Renal cortical epithelial cell (primary cell): ENCODE data around the gene LONP2. TPM values are rescaled to one million over a fixed set of nuclear protein-coding genes. Genes with fewer than 3 reads are reported as not detected.
"Not testable (repeated sequence)": the region's sequence is repeated elsewhere in the genome, so short reads cannot be mapped to it uniquely, and the experiment has no call there.

Experiments used
- DNase-seq: peaks from one replicate; pipeline ENCODE4 v3.0.0-alpha.2; 2011; ENCODE audit warnings: low read depth
- total RNA-seq: library from RNA; depleted of rRNA; stranded (reverse); fragments of >200 nt; gene quantifications from 2 replicates; pipeline ENCODE4 v1.2.3, GENCODE V29; 2014

Gene LONP2
- total RNA-seq, 1 donor from 2014 or later: 96.0 TPM

GRCh38 chr16:48287239-48287638 is 43.1 kb downstream of the LONP2 start:
- DNase-seq: no peak

GRCh38 chr16:48291303-48291702 is 47.2 kb downstream of the LONP2 start:
- no peak for DNase-seq

GRCh38 chr16:48291754-48292153 is 47.7 kb downstream of the LONP2 start:
- DNase-seq: no peak

GRCh38 chr16:48292452-48292851 is 48.4 kb downstream of the LONP2 start:
- DNase-seq: no peak

GRCh38 chr16:48294724-48295123 is 50.6 kb downstream of the LONP2 start:
- no peak for DNase-seq

- no peak for DNase-seq
Measured at GRCh38 chr16:48295488-48296281, 51.6 kb downstream of the LONP2 start.

GRCh38 chr16:48299471-48299870 is 55.4 kb downstream of the LONP2 start:
- no peak for DNase-seq

- DNase-seq: no peak
Measured at GRCh38 chr16:48300391-48300856, 56.3 kb downstream of the LONP2 start.

GRCh38 chr16:48308535-48308934 is 64.4 kb downstream of the LONP2 start:
- no peak for DNase-seq

GRCh38 chr16:48310908-48311641 is 67.0 kb downstream of the LONP2 start:
- DNase-seq: no peak

GRCh38 chr16:48313905-48314304 is 69.8 kb downstream of the LONP2 start:
- DNase-seq: not testable (repeated sequence)

- no peak for DNase-seq
Measured at GRCh38 chr16:48317026-48317425, 72.9 kb downstream of the LONP2 start.

GRCh38 chr16:48317614-48318315 is 73.7 kb downstream of the LONP2 start:
- peak; percentile 59 for DNase-seq

- peak; percentile 27 for DNase-seq
Measured at GRCh38 chr16:48318630-48319029, 74.5 kb downstream of the LONP2 start.

- DNase-seq: peak; percentile 61
Measured at GRCh38 chr16:48321317-48322036, 77.4 kb downstream of the LONP2 start.

GRCh38 chr16:48323783-48324775 is 80.0 kb downstream of the LONP2 start:
- no peak for DNase-seq

GRCh38 chr16:48326915-48327314 is 82.8 kb downstream of the LONP2 start:
- no peak for DNase-seq

- DNase-seq: no peak
Measured at GRCh38 chr16:48329138-48329537, 85.0 kb downstream of the LONP2 start.

GRCh38 chr16:48330189-48330840 is 86.2 kb downstream of the LONP2 start:
- no peak for DNase-seq

- DNase-seq: no peak
Measured at GRCh38 chr16:48330841-48331192, 86.7 kb downstream of the LONP2 start.
